ENCODE results near the gene HES4. TPM values are rescaled to one million over a fixed set of nuclear protein-coding genes. Genes with fewer than 3 reads are reported as not detected.
A peak's percentile ranks its signal among the peaks of the same experiment; 100 is the strongest.

Gene HES4
- total RNA-seq, 1 experiment from 2014 or later: 145 TPM

- H3K79me2 ChIP-seq (ENCODE audit: insufficient read depth, low read length): no peaks in the 10 kb centered on the region; the same call in 1 of the 2 replicates
- peak; percentile 33 for TF ChIP-seq POLR2AphosphoS5 (IDR thresholded peaks at IDR 0.05; ENCODE audit: low read depth, low read length)
- TF ChIP-seq YY1 (IDR thresholded peaks at IDR 0.05; ENCODE audit: extremely low read depth, insufficient replicate concordance, low read depth, low read length): peak; percentile 27
- TF ChIP-seq, protein P1, sequence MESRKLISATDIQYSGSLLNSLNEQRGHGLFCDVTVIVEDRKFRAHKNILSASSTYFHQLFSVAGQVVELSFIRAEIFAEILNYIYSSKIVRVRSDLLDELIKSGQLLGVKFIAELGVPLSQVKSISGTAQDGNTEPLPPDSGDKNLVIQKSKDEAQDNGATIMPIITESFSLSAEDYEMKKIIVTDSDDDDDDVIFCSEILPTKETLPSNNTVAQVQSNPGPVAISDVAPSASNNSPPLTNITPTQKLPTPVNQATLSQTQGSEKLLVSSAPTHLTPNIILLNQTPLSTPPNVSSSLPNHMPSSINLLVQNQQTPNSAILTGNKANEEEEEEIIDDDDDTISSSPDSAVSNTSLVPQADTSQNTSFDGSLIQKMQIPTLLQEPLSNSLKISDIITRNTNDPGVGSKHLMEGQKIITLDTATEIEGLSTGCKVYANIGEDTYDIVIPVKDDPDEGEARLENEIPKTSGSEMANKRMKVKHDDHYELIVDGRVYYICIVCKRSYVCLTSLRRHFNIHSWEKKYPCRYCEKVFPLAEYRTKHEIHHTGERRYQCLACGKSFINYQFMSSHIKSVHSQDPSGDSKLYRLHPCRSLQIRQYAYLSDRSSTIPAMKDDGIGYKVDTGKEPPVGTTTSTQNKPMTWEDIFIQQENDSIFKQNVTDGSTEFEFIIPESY (IDR thresholded peaks at IDR 0.05; ENCODE audit: extremely low read depth, insufficient replicate concordance, low read length): peak; percentile 38
- TF ChIP-seq ZNF274 (IDR thresholded peaks at IDR 0.05; ENCODE audit: low read depth, low read length): no peak
- no peak for TF ChIP-seq MAX (IDR thresholded peaks at IDR 0.05)
- POLR2A ChIA-PET: interaction anchor here (0.5 to 1.7 kb wide), 5 partner anchors 10 to 156 kb away, joined by 3 to 4 read pairs (median 4); no protein-coding TSS in a partner anchor
- H3K9me3 ChIP-seq (ENCODE audit: control insufficient read depth in 1 of 2, insufficient read depth in 1 of 2, low read depth in 1 of 2, low read length in 2 of 2): no peaks in the 10 kb centered on the region
- H3K9me2 ChIP-seq (ENCODE audit: insufficient read depth): no peaks in the 10 kb centered on the region
- H3K27me3 ChIP-seq (ENCODE audit: insufficient read depth, low read length): no peaks in the 10 kb centered on the region
- H3K4me2 ChIP-seq (ENCODE audit: low read length): peak overlapping the region; percentile 93
- intact Hi-C loops (cut with micrococcal nuclease): no loop called here
- H2AFZ ChIP-seq (ENCODE audit: low read depth, low read length, poor library complexity, severe bottlenecking): no peak overlapping the region
- peak overlapping the region; percentile 82 for H3K9ac ChIP-seq (ENCODE audit: low read length)
- H3K27ac ChIP-seq (ENCODE audit: low read depth, low read length): peak overlapping the region; percentile 60
- H3K36me3 ChIP-seq (ENCODE audit: control insufficient read depth in 1 of 2, insufficient read depth in 2 of 2, low read length in 2 of 2): no peaks in the 10 kb centered on the region
- DNase-seq (ENCODE audit: low read depth, low spot score) (peak; percentile 81), ATAC-seq (peak; percentile 77)
- RAD21 ChIA-PET (ENCODE audit: low non-redundant PET in 1 of 2, low total read pairs in 2 of 2, uncharacterized antibody in 2 of 2, unreplicated experiment in 2 of 2): no interaction called here
- H3K4me3 ChIP-seq (replicated peaks in 1 of 2; ENCODE audit: low read depth in 1 of 2, low read length in 2 of 2): peak overlapping the region; percentile 29 to 56
- BruUV-seq (replicated peaks): no TSS peak
- no peaks in the 10 kb centered on the region for H4K20me1 ChIP-seq (ENCODE audit: insufficient read depth)
- peaks cover 35 to 55% of the 10 kb centered on the region in 2 experiments for H3K4me1 ChIP-seq (ENCODE audit: control insufficient read depth in 1 of 2, insufficient read depth in 2 of 2, low read length in 2 of 2)
- CTCF ChIA-PET: interaction anchor here (0.8 to 1.5 kb wide), 6 partner anchors 9 to 285 kb away, joined by 3 to 5 read pairs (median 4); no protein-coding TSS in a partner anchor
These were observed 6.6 kb upstream of the HES4 start for GRCh38 chr1:1006305-1007159.

Data from HCT116 (cell line).